ENCODE data around the gene RERG. TPM values are rescaled to one million over a fixed set of nuclear protein-coding genes. Genes with fewer than 3 reads are reported as not detected.

The RERG gene
- total RNA-seq, 2 donors from 2014 or later, result 9.9 to 12.4 TPM

- no peak for DNase-seq (ENCODE audit: low spot score)
- Histone ChIP-seq H3K27me3 (no peaks in the 10 kb centered on the region), H3K4me1 (peaks cover 0 to 11% of the 10 kb centered on the region in 2 donors), H3K27ac (peak overlapping the region; percentile 8 to 27), H3K36me3 (no peaks in the 10 kb centered on the region), H3K9me3 (no peaks in the 10 kb centered on the region), H3K4me3 (no peak overlapping the region)
- no peak for TF ChIP-seq CTCF (IDR thresholded peaks at IDR 0.05)
Observed at GRCh38 chr12:15184484-15184883, 36.7 kb downstream of the RERG start.

GRCh38 chr12:15183821-15184220 is 37.4 kb downstream of the RERG start:
- Histone ChIP-seq H3K4me3 (no peak overlapping the region), H3K36me3 (no peaks in the 10 kb centered on the region), H3K27ac (peak overlapping the region in 1 of 2 donors; percentile 27), H3K9me3 (no peaks in the 10 kb centered on the region), H3K4me1 (peaks cover 0 to 11% of the 10 kb centered on the region in 2 donors), H3K27me3 (no peaks in the 10 kb centered on the region)
- no peak for TF ChIP-seq CTCF (IDR thresholded peaks at IDR 0.05)
- DNase-seq (ENCODE audit: low spot score), result no peak

GRCh38 chr12:15181017-15181683 is 40.1 kb downstream of the RERG start:
- DNase-seq (ENCODE audit: low spot score), result no peak
- TF ChIP-seq CTCF (IDR thresholded peaks at IDR 0.05), result no peak
- H3K27ac ChIP-seq, result peak overlapping the region; percentile 62 to 76
- no peaks in the 10 kb centered on the region for H3K36me3 ChIP-seq
- no peaks in the 10 kb centered on the region for H3K27me3 ChIP-seq
- peaks cover 0 to 11% of the 10 kb centered on the region in 2 donors for H3K4me1 ChIP-seq
- H3K9me3 ChIP-seq, result no peaks in the 10 kb centered on the region
- no peak overlapping the region for H3K4me3 ChIP-seq

- peak overlapping the region; percentile 62 to 76 for H3K27ac ChIP-seq
- no peaks in the 10 kb centered on the region for H3K9me3 ChIP-seq
- H3K4me3 ChIP-seq, result no peak overlapping the region
- TF ChIP-seq CTCF (IDR thresholded peaks at IDR 0.05), result no peak
- peaks cover 0 to 11% of the 10 kb centered on the region in 2 donors for H3K4me1 ChIP-seq
- no peaks in the 10 kb centered on the region for H3K27me3 ChIP-seq
- no peak for DNase-seq (ENCODE audit: low spot score)
- H3K36me3 ChIP-seq, result no peaks in the 10 kb centered on the region
Observed at GRCh38 chr12:15180325-15180724, 40.9 kb downstream of the RERG start.

GRCh38 chr12:15179672-15180071 is 41.5 kb downstream of the RERG start:
- no peaks in the 10 kb centered on the region for H3K9me3 ChIP-seq
- H3K4me3 ChIP-seq, result no peak overlapping the region
- H3K4me1 ChIP-seq, result peaks cover 0 to 11% of the 10 kb centered on the region in 2 donors
- peak overlapping the region; percentile 62 to 76 for H3K27ac ChIP-seq
- no peak for TF ChIP-seq CTCF (IDR thresholded peaks at IDR 0.05)
- no peak for DNase-seq (ENCODE audit: low spot score)
- H3K36me3 ChIP-seq, result no peaks in the 10 kb centered on the region
- no peaks in the 10 kb centered on the region for H3K27me3 ChIP-seq

GRCh38 chr12:15173142-15173541 is 48.1 kb downstream of the RERG start:
- TF ChIP-seq CTCF (IDR thresholded peaks at IDR 0.05), result no peak
- Histone ChIP-seq H3K27ac (no peak overlapping the region), H3K27me3 (no peaks in the 10 kb centered on the region), H3K4me1 (peaks cover 0 to 5% of the 10 kb centered on the region in 2 donors), H3K9me3 (peaks cover 0 to 9% of the 10 kb centered on the region in 2 donors), H3K36me3 (no peaks in the 10 kb centered on the region), H3K4me3 (no peak overlapping the region)
- no peak for DNase-seq (ENCODE audit: low spot score)

Measured in right atrium auricular region (tissue), 2 donors.